Measurements from ENCODE around the gene WWP2. TPM values are rescaled to one million over a fixed set of nuclear protein-coding genes. Genes with fewer than 3 reads are reported as not detected.
A peak's percentile ranks its signal among the peaks of the same experiment; 100 is the strongest.
"Not testable (repeated sequence)": the region's sequence is repeated elsewhere in the genome, so short reads cannot be mapped to it uniquely, and the experiment has no call there.

Gene WWP2
- total and polyA plus RNA-seq, 7 donors: 12.2 to 26.0 (median 19.0) TPM

DNA sequence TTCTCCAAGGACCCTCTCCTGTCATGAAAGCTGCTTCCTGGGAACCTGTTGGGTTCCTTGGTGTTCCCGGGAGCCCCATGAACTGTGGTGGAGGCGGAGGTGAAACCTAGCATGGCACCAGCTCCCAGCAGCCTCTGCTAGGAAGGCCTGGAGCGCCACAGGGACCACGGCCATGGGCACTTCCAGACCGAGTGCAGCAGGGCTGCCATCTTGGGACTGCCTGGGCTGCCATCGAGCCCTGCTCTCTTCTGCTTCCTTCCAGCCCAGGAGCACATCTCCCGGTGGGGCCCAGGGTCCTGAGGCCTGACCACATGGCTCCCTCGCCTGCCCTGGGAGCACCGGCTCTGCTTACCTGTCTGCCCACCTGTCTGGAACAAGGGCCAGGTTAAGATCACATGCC is 201.2 kb downstream of the WWP2 start:
- WGBS, 3 donors: 88 to 100% methylated on average over 2 to 6 of the region's 9 CpGs; no CpG with 5 or more reads in 1 of the 3 donors
- H3K27me3 ChIP-seq (ENCODE audit: insufficient read depth in 3 of 3, low read length in 2 of 3); H3K27ac ChIP-seq; H3K9me3 ChIP-seq; H3K36me3 ChIP-seq (ENCODE audit: insufficient read depth in 1 of 2, low read depth in 1 of 2); DNase-seq; H3K4me3 ChIP-seq; H3K4me1 ChIP-seq; ATAC-seq; intact Hi-C loops (cut with DNase I): not testable (repeated sequence)

DNA sequence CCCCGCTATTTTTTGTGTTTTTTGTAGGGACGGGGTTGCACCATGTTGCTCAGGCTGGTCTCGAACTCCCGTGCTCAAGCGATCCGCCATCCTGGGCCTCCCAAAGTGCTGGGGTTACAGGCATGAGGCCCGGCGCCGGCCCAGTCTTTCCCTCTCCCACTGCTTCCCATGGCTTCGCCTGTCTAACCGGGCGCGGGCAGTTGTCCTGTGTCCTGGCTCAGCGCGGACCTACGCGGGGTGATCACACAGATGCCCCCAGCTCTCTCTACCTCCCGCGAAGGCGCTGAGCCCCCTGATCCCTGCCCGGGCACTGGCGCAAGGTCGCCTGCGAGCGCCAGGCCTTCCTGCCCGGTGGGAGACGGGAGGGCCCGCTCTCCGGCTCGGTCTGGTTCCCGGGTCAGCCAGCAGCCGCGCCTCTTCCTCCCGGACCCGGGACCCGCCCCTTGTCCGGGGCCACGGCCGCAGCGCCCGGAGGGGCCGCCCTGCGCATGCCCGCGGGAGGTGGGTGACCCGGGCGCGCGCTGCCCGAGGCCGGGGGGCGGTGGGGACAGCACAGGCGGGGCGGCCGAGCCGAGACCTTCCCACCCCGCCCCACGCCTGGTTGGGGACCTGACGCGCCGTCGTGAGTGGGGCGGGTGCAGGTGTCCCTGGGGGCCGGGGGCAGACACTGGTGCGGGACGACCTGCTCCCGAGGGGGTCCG is 203.0 kb downstream of the WWP2 start:
- DNase-seq (peak; percentile 70 to 84), ATAC-seq (peak; percentile 72 to 92 (median 78))
- WGBS, 3 donors: 11 to 77% (median 40%) methylated on average over 2 to 52 of the region's 68 CpGs
- peak overlapping the region; percentile 58 for H3K27ac ChIP-seq
- H3K4me1 ChIP-seq; H3K9me3 ChIP-seq; H3K36me3 ChIP-seq (ENCODE audit: insufficient read depth in 1 of 2, low read depth in 1 of 2); H3K27me3 ChIP-seq (ENCODE audit: insufficient read depth in 3 of 3, low read length in 2 of 3); intact Hi-C loops (cut with DNase I): not testable (repeated sequence)
- peak overlapping the region; percentile 67 for H3K4me3 ChIP-seq

DNA sequence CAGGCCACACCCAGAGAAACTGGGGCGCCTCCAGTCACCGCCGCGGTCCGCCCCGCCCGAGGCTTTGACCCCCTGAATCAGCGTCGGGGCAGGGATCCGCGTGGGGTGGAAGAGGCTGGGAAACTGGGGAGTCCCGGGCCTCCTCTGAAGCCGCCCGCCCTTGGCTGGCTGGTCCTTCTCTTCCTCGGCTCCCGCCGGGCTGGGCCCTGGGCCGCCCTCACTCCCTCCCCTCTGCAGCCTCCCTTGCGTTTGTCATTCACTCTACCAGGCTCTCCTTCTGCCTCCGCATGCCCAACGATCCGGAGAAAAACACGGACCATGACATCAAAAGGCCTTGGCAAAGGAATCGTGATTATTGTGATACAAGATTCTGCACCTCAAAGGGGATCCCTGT is 203.5 kb downstream of the WWP2 start:
- H3K4me1 ChIP-seq; intact Hi-C loops (cut with DNase I); DNase-seq; H3K9me3 ChIP-seq; H3K27me3 ChIP-seq (ENCODE audit: insufficient read depth in 3 of 3, low read length in 2 of 3); H3K36me3 ChIP-seq (ENCODE audit: insufficient read depth in 1 of 2, low read depth in 1 of 2): not testable (repeated sequence)
- peak overlapping the region; percentile 58 for H3K27ac ChIP-seq
- WGBS, 3 donors: 14 to 22% methylated on average over 5 of the region's 24 CpGs; no CpG with 5 or more reads in 1 of the 3 donors
- H3K4me3 ChIP-seq: peak overlapping the region; percentile 67
- ATAC-seq: peak in 3 of 4 donors; percentile 24 to 62 (median 31)

DNA sequence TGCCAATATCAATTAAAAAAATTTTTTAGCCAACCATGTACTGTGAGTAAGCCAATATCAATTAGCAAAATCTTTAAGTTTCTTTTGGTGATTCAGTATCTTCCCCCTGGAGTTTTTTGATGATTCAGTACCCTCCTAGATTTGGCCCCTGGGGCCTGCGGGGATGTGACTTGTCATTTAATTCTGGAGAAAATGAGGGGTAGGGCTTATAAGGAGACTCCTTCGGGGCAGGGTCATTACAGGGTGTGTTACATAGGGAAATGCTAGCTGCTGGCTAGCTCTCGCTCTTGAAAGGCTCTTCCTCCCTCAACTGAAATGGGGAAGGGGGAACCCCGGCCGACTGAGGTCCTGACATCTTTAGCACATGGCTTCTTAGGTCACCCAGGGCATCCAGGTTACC is 205.6 kb downstream of the WWP2 start:
- H3K9me3 ChIP-seq; H3K27me3 ChIP-seq (ENCODE audit: insufficient read depth in 3 of 3, low read length in 2 of 3); H3K4me3 ChIP-seq; DNase-seq; H3K27ac ChIP-seq; ATAC-seq; intact Hi-C loops (cut with DNase I); H3K4me1 ChIP-seq; H3K36me3 ChIP-seq (ENCODE audit: insufficient read depth in 1 of 2, low read depth in 1 of 2): not testable (repeated sequence)
- WGBS, 3 donors: no CpG with 5 or more reads among the region's 5 CpGs

GRCh38 chr16:69968125-69968524 is 206.0 kb downstream of the WWP2 start:
- H3K4me1 ChIP-seq; H3K27ac ChIP-seq; H3K27me3 ChIP-seq (ENCODE audit: insufficient read depth in 3 of 3, low read length in 2 of 3); H3K36me3 ChIP-seq (ENCODE audit: insufficient read depth in 1 of 2, low read depth in 1 of 2); H3K9me3 ChIP-seq; ATAC-seq; DNase-seq; H3K4me3 ChIP-seq; intact Hi-C loops (cut with DNase I): not testable (repeated sequence)
- WGBS, 3 donors: no CpG with 5 or more reads among the region's 10 CpGs

- DNase-seq; ATAC-seq; H3K4me3 ChIP-seq; H3K4me1 ChIP-seq; H3K27ac ChIP-seq; intact Hi-C loops (cut with DNase I); H3K36me3 ChIP-seq (ENCODE audit: insufficient read depth in 1 of 2, low read depth in 1 of 2); H3K27me3 ChIP-seq (ENCODE audit: insufficient read depth in 3 of 3, low read length in 2 of 3); H3K9me3 ChIP-seq: not testable (repeated sequence)
- 60 to 72% (median 67%) methylated on average over 1 to 4 of the region's 4 CpGs for WGBS, 3 donors
Measured at GRCh38 chr16:69969657-69970056, 207.5 kb downstream of the WWP2 start.

GRCh38 chr16:69972120-69972519 is 210.0 kb downstream of the WWP2 start:
- intact Hi-C loops (cut with DNase I); H3K9me3 ChIP-seq; H3K27ac ChIP-seq; H3K4me1 ChIP-seq; H3K4me3 ChIP-seq; ATAC-seq; H3K27me3 ChIP-seq (ENCODE audit: insufficient read depth in 3 of 3, low read length in 2 of 3); DNase-seq; H3K36me3 ChIP-seq (ENCODE audit: insufficient read depth in 1 of 2, low read depth in 1 of 2): not testable (repeated sequence)
- WGBS, 3 donors: 88 to 100% (median 91%) methylated on average over 2 to 4 of the region's 7 CpGs

DNA sequence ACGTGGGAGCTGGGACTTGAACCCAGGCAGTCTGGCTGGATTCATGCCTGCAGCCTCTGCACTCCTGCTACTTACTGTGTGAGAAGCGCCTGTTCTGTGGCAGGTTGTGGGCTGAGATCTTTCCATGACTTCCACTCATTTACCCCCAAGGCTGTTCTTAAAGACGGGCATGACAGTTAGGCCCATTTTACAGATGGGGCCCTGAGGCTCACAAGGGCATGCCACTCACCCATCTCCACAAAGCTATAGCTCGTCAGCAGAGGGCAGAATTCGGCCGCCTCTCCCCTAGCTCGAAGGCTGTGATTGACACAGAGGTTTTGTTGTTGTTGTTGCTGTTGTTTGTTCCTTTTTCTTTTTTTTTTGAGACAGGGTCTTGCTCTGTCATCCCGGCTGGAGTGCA is 210.8 kb downstream of the WWP2 start:
- ATAC-seq; H3K4me1 ChIP-seq; H3K9me3 ChIP-seq; H3K27me3 ChIP-seq (ENCODE audit: insufficient read depth in 3 of 3, low read length in 2 of 3); H3K36me3 ChIP-seq (ENCODE audit: insufficient read depth in 1 of 2, low read depth in 1 of 2); H3K27ac ChIP-seq; intact Hi-C loops (cut with DNase I); H3K4me3 ChIP-seq; DNase-seq: not testable (repeated sequence)
- 85 to 100% (median 90%) methylated on average over 2 to 8 of the region's 8 CpGs for WGBS, 3 donors

GRCh38 chr16:69985196-69985595 is 223.1 kb downstream of the WWP2 start:
- H3K9me3 ChIP-seq; intact Hi-C loops (cut with DNase I); DNase-seq; H3K36me3 ChIP-seq (ENCODE audit: insufficient read depth in 1 of 2, low read depth in 1 of 2); H3K27me3 ChIP-seq (ENCODE audit: insufficient read depth in 3 of 3, low read length in 2 of 3); H3K4me1 ChIP-seq; H3K27ac ChIP-seq; H3K4me3 ChIP-seq; ATAC-seq: not testable (repeated sequence)
- WGBS, 3 donors: 82 to 100% (median 91%) methylated on average over 1 of the region's 1 CpG

Other genes starting within 250 kb of the WWP2 start
- 10 to 100 TPM; 18.8 to 27.9 (median 22.4) TPM for gene NFAT5, start 196.4 kb upstream of the WWP2 start, total RNA-seq
- 1 to 10 TPM; 1.6 to 5.9 (median 2.0) TPM for gene NFAT5, start 196.4 kb upstream of the WWP2 start, polyA plus RNA-seq
- gene NQO1, start 35.8 kb upstream of the WWP2 start, total RNA-seq: 100 to 1,000 TPM in 1 of 4 donors, 10 to 100 TPM in 3; 29.2 to 186 (median 53.9) TPM
- 10 to 100 TPM; 12.1 to 47.1 (median 17.1) TPM for gene NQO1, start 35.8 kb upstream of the WWP2 start, polyA plus RNA-seq
- gene NOB1, start 7.4 kb upstream of the WWP2 start, total RNA-seq: 10 to 100 TPM; 29.3 to 53.5 (median 43.0) TPM
- 10 to 100 TPM; 33.0 to 60.6 (median 36.5) TPM for gene NOB1, start 7.4 kb upstream of the WWP2 start, polyA plus RNA-seq
- under 1 TPM in 2 of 4 donors, not detected in 2; 0.21 to 0.22 TPM for gene CLEC18A, start 189.0 kb downstream of the WWP2 start, total RNA-seq
- gene CLEC18A, start 189.0 kb downstream of the WWP2 start, polyA plus RNA-seq: under 1 TPM; 0.10 to 0.27 (median 0.27) TPM

Measured in psoas muscle (tissue), 8 donors.